T-helper 22 cell (primary cell): ENCODE results near the gene DAB2IP.

Experiments used
- DNase-seq: peaks from one replicate; pipeline ENCODE4 v3.0.0-alpha.2; 2020; ENCODE audit warnings: low read depth

Gene DAB2IP

DNA sequence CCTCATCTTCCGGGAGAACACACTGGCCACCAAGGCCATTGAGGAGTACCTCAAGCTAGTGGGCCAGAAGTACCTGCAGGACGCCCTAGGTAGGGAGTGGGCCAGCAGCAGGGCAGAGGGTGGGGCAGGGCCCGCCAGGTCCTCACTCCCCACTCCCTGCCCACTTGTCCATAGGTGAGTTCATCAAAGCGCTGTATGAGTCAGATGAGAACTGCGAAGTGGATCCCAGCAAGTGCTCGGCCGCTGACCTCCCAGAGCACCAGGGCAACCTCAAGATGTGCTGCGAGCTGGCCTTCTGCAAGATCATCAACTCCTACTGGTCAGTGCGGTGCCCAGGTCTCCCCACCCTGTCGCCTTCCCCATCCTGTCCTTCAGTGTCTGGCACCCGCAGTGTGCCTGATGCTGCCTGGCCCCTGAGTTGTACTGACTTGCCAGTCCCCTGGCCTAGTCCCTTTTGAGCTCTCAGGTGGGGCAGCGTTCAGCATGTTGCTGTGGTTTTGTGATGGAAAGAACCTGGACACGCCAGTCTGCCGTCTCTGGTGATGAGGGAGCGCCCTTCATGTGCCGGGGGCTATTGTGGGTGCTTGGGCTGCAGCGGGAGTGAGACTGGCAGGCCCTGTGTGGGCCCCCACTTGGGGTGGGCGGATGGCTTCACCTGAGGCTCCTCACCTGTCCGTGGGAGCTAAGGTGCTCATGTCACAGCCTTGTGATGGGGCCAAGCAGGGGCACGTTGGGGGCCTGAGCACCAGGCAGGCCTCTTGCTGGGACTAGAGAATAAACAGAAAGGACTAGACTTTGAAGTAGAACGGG, 112.3 kb downstream of the DAB2IP start:
- DNase-seq = no peak

DNA sequence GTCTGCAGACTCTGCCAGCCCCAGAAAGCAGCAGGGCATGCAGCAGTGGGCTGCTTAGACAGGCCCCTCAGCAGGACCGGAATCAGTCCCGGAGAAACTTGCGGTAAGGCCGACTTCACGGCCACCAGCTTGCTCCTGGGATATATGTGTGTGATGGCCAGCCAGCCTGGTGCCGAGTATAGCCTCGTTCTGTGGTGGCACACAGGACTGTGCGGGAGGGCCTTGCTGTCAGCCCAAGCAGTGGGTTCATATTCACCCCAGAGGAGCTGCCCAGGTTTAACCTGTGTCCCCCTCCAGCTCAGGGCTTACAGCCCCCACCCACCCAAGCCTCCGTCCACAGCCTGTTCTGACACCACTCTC, 112.9 kb downstream of the DAB2IP start:
- DNase-seq = no peak

DNA sequence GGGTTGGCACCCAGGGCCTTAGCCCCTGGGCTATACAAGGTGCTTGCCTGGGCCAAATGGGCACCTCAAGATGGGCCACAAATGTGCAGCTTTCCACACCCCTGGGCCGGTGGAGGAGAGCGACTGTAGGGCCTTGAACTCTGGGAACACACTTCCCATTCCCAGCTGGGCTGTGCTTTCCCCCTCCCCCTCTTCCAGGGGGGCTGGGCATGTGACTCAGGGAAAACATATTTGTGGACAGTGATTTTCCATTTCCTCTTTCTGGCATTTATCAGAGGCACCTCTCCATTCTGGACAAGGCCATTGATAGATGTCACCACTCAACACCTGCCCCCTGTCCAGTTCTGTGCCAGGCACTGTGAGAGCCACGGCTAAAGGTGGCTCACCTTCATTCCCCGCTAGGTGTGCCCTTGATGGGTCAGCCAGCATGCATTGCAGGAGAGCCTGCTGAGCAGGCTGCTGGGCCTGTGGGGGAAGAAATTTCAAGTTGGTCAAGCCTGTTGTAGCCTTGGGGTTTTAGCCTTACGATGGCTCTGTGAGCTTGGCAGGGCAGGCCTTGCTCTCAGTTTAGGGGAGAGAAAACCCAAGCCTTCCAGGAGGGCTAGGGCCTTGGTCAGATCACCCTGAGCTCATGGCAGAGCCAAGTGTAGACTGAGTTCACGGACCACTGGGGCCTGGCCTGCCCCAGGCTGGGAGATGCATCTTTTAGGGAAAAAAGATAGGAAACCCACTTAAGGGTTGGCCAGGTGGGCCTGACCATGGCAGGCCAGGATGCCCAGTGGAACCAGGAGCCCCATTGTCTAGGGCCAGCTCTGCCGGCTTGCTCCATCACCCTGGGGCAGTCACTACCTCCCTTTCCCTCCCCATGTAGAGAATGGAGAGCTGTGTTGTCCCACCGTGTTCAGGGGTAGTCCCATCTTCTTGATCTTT, 113.9 kb downstream of the DAB2IP start:
- no peak for DNase-seq

DNA sequence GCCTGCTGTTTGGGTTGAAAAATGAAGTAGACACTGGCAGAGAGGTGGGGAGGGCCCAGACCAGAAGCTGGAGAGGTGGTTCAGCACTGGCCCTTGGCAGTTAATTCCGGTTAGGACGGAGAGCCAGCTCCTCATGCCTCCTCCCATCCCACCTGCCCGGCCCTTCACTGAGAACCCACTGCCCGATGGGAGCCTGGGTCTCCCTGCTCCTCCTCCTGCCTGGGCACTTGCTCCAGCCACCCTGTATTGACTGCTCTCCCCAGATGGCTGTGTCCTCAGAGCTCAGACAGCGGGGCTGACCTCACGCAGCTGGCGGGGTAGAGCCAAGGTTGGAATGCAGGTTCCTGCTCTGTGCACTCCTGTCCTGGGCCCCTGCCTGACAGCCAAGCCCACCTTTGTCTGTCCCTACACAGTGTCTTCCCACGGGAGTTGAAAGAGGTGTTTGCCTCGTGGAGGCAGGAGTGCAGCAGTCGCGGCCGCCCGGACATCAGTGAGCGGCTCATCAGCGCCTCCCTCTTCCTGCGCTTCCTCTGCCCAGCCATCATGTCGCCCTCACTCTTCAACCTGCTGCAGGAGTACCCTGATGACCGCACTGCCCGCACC, 114.7 kb downstream of the DAB2IP start:
- no peak for DNase-seq

DNA sequence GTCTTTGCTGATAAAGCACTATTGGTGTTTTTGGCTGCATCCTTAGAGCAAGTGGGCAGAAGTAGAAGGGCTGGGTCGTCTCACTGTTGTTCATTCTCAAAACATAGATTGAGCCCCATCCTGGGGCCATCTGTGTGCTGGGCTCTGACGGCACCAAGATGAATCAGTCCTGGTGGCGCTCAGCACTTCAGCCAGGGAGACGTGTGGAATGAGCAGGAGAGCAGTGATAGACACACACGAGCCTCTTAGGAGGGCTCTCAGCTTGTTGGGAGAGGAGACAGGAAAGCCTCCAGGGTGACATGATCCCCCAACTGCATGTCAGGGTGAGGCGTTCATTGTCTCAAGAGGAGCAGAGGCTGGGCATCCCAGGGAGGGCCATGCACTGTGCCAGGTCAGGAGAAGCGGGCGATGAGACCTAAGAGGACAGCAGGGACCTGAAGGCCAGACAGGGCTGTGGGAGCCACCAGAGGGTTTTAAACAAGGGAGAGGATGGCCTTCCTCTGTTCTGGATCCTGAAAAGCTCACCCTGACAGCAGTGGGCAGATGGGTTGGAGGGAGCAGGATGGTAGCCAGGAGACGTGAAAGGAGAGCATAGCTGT, 115.8 kb downstream of the DAB2IP start:
- DNase-seq = no peak

DNA sequence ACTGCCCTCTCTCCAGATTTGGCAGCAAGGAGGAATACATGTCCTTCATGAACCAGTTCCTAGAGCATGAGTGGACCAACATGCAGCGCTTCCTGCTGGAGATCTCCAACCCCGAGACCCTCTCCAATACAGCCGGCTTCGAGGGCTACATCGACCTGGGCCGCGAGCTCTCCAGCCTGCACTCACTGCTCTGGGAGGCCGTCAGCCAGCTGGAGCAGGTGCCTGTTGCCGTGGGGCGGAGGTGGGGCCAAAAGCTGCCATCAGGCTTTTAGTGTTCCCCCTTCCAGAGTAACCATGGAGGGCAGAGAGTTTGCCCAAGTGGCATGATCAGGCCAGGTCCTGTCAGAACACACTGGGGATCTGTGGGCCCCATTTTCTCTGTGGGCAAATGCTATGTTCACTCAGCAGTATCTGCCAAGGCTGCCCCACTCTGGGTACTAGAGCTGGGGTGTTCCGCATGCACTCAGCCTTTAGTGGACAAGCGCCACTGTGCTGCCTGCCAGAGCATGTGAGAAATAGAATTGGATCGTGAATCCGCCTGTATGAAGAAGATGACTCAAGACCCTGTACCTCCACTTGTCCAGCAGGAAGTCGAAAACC, 117.1 kb downstream of the DAB2IP start:
- DNase-seq = no peak

DNA sequence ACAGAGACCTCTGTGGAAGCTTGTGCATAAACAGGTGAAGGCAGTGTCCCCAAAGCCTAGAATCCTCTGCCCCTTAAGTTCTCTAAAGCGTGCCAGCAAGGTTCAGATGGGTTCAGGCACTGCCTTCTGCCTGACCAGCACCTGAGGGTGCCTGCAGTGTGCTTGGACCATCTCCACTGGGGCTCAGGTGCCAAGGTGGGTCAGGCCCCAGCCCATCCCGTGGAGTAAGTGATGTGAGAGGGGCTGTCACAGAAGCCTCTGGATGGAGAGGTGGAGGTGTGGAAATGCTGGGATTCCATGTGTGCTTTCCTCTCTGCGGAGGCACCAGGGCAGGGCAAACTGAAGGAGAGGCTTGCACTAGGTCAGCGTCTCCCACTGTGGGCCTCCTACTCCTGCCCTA, 118.5 kb downstream of the DAB2IP start:
- no peak for DNase-seq

DNA sequence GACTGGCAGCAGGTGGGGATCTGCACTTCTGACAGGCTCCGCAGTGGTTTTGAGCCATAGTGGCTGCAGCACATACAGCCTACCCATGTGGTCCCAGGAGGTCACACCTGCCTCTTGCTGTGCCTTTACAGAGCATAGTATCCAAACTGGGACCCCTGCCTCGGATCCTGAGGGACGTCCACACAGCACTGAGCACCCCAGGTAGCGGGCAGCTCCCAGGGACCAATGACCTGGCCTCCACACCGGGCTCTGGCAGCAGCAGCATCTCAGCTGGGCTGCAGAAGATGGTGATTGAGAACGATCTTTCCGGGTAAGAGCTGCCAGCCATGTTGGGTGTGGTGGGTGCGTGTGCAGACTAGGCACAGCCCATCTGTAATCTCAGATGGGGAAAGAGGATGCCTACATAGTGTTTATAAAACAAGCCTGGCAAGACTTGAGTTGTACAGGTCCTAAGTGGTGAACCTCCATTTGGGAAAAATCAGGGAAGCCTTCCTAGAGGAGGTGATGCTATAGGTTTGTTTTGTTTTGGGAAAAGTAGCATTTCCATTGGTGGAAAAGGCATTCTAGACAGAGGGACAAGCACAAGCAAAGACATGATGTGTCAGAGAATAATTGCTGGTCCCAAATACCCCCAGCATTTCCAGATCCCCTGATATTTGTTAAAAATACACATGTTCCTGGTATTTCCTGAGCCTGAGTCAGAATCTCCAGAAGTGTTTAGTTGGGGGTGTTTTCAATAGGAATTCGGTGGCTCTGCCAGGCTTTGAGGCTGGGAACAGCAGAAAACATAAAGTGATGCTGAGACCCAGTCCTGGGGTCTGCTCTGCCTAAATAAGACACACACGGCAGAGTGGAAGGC, 119.2 kb downstream of the DAB2IP start:
- no peak for DNase-seq

DNA sequence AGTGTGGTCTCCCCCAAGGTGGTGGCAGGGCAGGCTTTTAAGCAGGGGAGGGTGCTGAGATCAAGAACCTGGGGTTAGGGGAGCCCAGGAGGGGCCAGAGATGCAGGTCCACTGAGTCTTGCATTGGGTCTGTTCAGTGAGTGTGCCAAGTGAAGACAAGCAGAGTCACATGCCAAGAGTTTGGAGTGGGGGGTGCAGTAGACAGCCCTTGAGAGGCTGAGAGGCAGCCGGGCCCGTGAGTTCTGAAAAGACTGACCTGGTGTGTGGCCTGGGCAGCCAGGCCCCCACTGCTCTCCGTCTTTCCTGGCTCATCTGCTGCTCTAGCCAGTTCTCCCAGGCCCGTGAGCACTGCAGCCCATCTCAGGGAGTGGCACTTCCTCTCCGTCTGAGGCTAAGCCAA, 120.0 kb downstream of the DAB2IP start:
- DNase-seq = no peak

DNA sequence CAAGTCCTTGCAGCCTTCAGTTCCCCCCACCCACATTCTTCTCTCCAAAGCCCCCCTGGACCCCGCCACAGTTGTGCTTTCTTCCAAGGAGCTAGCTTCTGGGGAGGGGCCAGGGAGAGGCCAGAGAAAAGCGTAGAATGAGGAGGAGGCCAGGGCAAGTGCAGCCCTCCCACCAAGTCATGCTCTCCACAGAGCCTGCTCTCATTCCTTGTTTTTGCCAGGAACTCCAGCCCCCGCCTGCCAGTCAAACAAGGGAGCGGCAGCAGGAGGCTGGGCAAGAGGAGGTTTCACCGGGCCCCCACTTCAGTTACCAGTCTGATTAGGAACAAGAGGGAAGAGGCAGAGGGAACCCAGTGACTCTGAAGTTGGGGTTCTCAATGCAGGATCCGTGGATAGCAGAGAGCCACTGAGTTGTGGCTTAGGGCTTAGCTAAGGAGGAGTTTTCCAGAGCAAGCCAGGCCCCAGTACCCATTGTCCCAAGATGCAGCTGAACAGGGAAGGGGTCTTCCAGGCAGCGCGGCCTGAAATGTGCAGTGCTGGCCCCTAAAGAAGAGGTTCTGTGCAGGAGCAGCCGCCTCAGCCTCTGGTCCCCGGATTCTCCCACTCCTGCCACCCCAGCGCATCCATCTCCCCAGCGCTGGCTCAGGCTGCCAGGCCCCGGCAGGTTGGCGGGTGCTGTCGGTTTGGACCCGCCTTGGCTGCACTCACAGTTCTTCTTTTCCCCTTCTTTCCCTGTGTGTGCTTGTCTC, 120.6 kb downstream of the DAB2IP start:
- no peak for DNase-seq

DNA sequence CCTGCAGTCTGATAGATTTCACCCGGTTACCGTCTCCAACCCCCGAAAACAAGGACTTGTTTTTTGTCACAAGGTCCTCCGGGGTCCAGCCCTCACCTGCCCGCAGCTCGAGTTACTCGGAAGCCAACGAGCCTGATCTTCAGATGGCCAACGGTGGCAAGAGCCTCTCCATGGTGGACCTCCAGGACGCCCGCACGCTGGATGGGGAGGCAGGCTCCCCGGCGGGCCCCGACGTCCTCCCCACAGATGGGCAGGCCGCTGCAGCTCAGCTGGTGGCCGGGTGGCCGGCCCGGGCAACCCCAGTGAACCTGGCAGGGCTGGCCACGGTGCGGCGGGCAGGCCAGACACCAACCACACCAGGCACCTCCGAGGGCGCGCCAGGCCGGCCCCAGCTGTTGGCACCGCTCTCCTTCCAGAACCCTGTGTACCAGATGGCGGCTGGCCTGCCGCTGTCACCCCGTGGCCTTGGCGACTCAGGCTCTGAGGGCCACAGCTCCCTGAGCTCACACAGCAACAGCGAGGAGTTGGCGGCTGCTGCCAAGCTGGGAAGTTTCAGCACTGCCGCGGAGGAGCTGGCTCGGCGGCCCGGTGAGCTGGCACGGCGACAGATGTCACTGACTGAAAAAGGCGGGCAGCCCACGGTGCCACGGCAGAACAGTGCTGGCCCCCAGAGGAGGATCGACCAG, 121.3 kb downstream of the DAB2IP start:
- no peak for DNase-seq

DNA sequence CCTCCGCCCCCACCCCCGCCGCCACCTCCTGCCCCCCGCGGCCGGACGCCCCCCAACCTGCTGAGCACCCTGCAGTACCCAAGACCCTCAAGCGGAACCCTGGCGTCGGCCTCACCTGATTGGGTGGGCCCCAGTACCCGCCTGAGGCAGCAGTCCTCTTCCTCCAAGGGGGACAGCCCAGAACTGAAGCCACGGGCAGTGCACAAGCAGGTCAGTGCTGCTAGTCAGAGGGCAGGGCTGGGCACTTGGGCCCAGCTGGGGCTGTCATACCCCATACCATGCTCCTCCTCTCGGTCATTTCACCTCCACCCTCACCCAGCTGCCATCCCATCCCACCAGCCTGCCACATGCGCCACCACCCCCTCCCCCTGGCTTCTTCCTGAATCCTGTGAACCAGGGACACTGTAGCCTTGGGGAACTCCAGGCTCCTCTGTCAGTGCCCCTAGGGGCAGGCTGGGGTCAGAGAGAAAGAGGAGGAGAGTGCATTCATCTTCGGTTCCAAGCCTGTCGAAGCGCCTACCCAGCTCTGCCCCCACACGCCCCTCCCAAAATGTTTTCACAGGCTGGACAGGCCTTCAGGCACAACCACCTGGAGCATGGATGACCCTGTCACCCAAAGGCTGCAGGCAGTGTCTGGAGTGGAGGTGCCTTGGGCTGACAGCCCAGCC, 122.0 kb downstream of the DAB2IP start:
- DNase-seq = no peak

DNA sequence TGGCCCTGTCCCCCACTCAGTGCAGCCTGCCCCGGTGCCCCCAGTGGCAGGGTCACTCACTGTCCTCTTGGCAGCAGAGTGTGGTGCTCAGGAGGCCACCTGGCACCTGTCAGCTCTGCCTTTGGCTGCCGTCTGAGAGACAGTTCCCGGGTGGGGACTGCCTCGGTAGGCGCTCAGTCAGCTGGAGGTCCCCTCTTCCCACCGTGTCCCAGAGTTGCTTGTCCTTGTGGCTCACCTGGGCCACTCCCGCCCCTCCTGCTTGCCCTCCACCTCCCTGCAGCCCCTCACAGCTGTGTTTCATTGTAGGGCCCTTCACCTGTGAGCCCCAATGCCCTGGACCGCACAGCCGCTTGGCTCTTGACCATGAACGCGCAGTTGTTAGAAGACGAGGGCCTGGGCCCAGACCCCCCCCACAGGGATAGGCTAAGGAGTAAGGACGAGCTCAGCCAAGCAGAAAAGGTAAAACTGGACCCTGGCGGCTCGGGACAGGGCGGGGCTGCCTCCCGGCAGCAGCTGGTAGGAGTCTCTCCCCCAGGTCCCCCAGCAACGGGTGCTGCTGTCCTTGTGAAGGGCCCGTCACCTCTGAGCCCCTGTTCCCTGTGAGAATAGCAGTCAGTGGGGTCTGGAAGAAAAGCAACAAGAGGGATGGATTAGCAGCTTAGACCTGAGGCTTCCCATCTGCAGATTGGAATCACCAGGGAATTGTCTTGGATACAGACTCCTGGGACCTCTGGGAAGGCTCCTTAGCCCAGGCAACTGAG, 122.7 kb downstream of the DAB2IP start:
- DNase-seq = no peak

DNA sequence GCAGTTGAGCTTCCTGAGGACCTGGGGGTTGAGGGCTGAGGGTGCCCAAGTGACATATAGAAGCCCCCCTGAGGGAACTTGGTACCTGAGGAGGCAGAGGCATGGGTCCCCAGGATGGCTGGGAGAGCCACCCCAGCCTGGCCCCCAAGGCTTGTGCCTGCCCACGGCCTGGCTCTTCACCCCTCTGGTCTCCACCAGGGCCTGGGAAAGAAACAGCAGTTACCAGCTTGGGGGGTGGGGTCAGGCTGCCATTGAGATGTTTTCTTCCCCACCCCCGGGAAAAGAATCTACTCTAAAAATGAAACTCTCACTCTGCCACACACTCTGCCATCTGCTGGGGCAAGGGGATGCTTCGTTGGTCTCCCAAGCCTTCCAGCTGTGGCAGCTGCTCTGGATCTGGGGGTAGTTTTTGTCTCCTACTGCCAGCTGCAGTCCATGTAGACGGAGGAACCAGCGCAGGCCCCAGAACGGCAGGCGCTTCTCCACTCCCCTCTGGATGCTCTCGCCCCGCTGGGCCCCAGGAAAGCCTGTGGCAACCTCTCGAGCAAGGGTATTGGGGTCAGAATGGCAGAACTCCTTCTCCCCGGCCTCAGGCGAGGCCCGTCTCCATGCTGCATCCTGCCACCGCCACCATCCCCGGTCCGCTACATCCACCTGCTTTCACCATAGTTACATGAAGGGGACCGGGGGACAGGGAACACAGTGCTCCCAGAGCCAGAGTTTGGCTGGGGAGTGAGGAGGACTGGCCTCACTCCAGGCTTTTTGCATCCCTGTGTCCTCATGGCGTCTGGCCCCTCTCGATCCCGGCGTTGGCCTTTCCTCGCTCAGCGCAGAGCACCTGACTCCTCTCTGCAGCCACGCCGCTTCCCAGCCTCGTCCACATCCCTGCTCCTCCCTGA, 123.5 kb downstream of the DAB2IP start:
- DNase-seq = no peak

DNA sequence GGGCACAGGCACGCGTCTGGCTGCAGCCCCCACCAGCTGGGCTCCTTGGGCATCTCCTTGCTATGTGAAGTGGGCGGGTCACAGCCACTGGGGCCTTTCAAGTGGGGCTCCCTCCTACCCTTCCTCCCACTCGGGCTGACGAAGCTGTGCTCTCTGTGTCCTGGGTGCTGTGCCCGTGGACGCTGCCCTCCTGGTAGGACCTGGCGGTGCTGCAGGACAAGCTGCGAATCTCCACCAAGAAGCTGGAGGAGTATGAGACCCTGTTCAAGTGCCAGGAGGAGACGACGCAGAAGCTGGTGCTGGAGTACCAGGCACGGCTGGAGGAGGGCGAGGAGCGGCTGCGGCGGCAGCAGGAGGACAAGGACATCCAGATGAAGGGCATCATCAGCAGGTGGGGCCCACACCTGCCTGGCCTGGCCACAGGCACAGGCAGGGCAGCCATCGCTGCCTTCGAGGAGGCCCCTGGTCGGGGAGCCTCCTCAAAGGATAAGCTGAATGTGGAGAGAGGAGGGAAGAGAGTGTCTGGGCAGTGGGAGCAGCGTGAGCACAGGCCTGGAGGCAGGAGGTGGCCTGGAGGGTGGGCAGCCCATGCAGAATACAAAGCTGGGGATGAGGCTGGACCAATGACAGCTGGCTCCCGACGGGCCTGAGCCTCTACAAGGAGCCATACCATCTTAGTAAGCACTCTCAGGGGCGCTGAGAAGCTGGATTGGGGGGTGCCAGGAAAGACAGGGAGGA, 124.7 kb downstream of the DAB2IP start:
- DNase-seq = no peak

DNA sequence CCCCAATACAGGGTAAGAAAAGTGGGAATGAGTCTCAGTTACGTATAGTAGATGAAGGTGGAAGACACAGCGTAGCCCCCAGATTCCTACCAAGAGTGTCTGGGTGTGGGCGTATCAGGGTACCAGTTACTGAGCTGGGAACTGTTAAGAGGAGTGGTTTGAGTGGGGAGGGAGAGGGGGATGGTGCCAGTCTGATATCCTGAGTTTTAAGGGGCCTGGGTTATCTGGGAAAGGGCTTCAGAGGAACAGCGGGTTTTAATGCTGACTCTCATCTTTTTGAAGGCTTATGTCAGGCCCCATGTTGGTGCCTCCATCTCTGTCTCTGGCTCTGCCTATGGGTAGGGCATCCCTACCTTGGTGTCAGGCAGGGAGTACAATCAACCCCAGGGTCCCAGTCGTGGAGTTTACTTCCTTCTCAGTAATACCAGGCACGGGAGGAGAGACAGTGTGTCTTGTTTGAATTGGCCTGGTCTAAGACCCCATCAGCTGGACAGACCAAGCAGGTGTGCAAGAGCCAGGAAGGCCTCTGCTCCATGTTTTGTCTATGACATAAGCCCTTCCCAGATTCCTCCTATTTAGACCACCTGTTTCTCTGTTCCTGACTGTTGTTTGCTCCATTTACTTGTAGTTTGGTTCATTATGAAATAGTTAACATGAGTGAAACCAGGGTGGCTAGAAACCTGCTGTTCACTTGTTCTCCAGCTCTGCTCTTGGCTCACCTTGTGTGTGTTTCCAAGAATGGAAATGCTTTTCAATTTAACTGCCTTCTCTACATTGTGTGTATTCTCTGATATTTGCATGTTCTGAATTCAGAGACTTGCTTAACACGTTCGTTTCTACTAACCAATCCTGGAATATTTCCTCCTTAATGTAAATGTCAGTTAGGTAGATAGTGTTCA, 125.6 kb downstream of the DAB2IP start:
- no peak for DNase-seq
